ENCODE data around the gene ANOS1.

GRCh38 chrX:8714164-8714563, 17.8 kb downstream of the ANOS1 start:
- no peak for TF ChIP-seq POLR2A (IDR thresholded peaks at IDR 0.05; ENCODE audit: low read length)
- no peak for TF ChIP-seq GATA1 (IDR thresholded peaks at IDR 0.05; ENCODE audit: low read depth, low read length)
